Thyroid gland (tissue), 4 donors: Measurements from ENCODE around the gene ATP10B. TPM values are rescaled to one million over a fixed set of nuclear protein-coding genes. Genes with fewer than 3 reads are reported as not detected.

Experiments
- DNase-seq, 2 donors: peaks; one replicate each; pipeline ENCODE4 v3.0.0-alpha.2; 2019
- H3K27ac ChIP-seq, 3 donors: fragments of 200-600 bp; sonication (generic); 1 replicate in 2 of 3; 2 replicates in 1 of 3; pipeline ENCODE4 v1.5.1; 2016 to 2019; ENCODE audit warnings: mild to moderate bottlenecking in 1 of 3, moderate library complexity in 1 of 3
- H3K27me3 ChIP-seq: fragments of 200-600 bp; sonication (generic); one replicate; pipeline ENCODE4 v1.5.1; 2019
- H3K36me3 ChIP-seq, 2 donors: fragments of 200-600 bp; sonication (generic); one replicate each; pipeline ENCODE4 v1.5.1; 2016 to 2019
- H3K4me1 ChIP-seq, 2 donors: fragments of 200-600 bp; sonication (generic); one replicate each; pipeline ENCODE4 v1.5.1; 2017 to 2019
- H3K4me3 ChIP-seq, 3 donors: fragments of 200-600 bp; sonication (generic); replicated peaks in 1 of 3; 1 replicate in 2 of 3; 2 replicates in 1 of 3; pipeline ENCODE4 v1.5.1; 2016; ENCODE audit warnings: mild to moderate bottlenecking in 1 of 3
- H3K9me3 ChIP-seq: fragments of 200-600 bp; sonication (generic); one replicate; pipeline ENCODE4 v1.5.1; 2017
- CTCF ChIP-seq, 6 experiments: fragments of 200-600 bp in 3 of 6; fragments of 450-650 bp in 3 of 6; sonication (generic) in 3 of 6; IDR thresholded peaks; one replicate each; pipeline ENCODE4 v1.5.1; 2016 to 2019; ENCODE audit warnings: antibody characterized with exemption in 6 of 6, mild to moderate bottlenecking in 2 of 6, inconsistent platforms in 1 of 6, moderate library complexity in 1 of 6
- POLR2A ChIP-seq, 2 donors: fragments of 450-650 bp; IDR thresholded peaks; one replicate each; pipeline ENCODE4 v1.6.1; 2017; ENCODE audit warnings: antibody characterized with exemption in 2 of 2, mild to moderate bottlenecking in 2 of 2, moderate library complexity in 1 of 2
- WGBS, 2 donors: methylation state at CpG; one replicate each; pipeline ENCODE4 v1.1.5; 2017; 5-methylcytosine and 5-hydroxymethylcytosine counted together
- intact Hi-C: fragments of 100-400 bp; cut with DNase I; formaldehyde crosslinking; loops from one replicate; pipeline ENCODE4 v1.15.1; 2023
- total RNA-seq, 4 donors: library from RNA; depleted of rRNA; stranded (reverse); fragments of >200 nt; gene quantifications; one replicate each; pipeline ENCODE4 v1.2.3, GENCODE V29; 2016

ATP10B gene
- total RNA-seq, 4 donors from 2014 or later: 0.13 to 0.42 (median 0.15) TPM; not detected in 1

- Histone ChIP-seq H3K4me3 (no peak overlapping the region), H3K9me3 (no peaks in the 10 kb centered on the region), H3K4me1 (no peaks in the 10 kb centered on the region), H3K36me3 (no peaks in the 10 kb centered on the region), H3K27ac (no peak overlapping the region), H3K27me3 (no peaks in the 10 kb centered on the region)
- WGBS, 2 donors: 68 to 76% methylated on average over 6 of the region's 6 CpGs
- no peak for DNase-seq
- intact Hi-C loops: loop anchor here (10.0 kb wide), 1 partner anchor 105 kb away; no protein-coding TSS in a partner anchor
- TF ChIP-seq POLR2A (IDR thresholded peaks at IDR 0.05): no peak
- no peak for TF ChIP-seq CTCF (IDR thresholded peaks at IDR 0.05)
Observed at GRCh38 chr5:160679567-160680309, 172.3 kb downstream of the ATP10B start.

- H3K4me3 ChIP-seq: no peak overlapping the region
- H3K9me3 ChIP-seq: no peaks in the 10 kb centered on the region
- no peaks in the 10 kb centered on the region for H3K36me3 ChIP-seq
- no peaks in the 10 kb centered on the region for H3K4me1 ChIP-seq
- intact Hi-C loops: no loop called here
- H3K27me3 ChIP-seq: no peaks in the 10 kb centered on the region
- H3K27ac ChIP-seq: no peak overlapping the region
- TF ChIP-seq CTCF (IDR thresholded peaks at IDR 0.05) (no peak), POLR2A (IDR thresholded peaks at IDR 0.05) (no peak)
- 73 to 82% methylated on average over 2 of the region's 2 CpGs for WGBS, 2 donors
- no peak for DNase-seq
Observed at GRCh38 chr5:160675988-160676387, 176.0 kb downstream of the ATP10B start.

GRCh38 chr5:160674901-160675300 lies 177.1 kb downstream of the ATP10B start:
- Histone ChIP-seq H3K4me1 (no peaks in the 10 kb centered on the region), H3K4me3 (no peak overlapping the region), H3K9me3 (no peaks in the 10 kb centered on the region), H3K27ac (no peak overlapping the region), H3K36me3 (no peaks in the 10 kb centered on the region), H3K27me3 (no peaks in the 10 kb centered on the region)
- TF ChIP-seq POLR2A (IDR thresholded peaks at IDR 0.05): no peak
- DNase-seq: no peak
- WGBS, 2 donors: 76 to 80% methylated on average over 3 of the region's 3 CpGs
- intact Hi-C loops: no loop called here

GRCh38 chr5:160672521-160672920 lies 179.5 kb downstream of the ATP10B start:
- Histone ChIP-seq H3K36me3 (no peaks in the 10 kb centered on the region), H3K27ac (no peak overlapping the region), H3K4me3 (no peak overlapping the region), H3K9me3 (no peaks in the 10 kb centered on the region), H3K27me3 (no peaks in the 10 kb centered on the region), H3K4me1 (peaks cover 0 to 3% of the 10 kb centered on the region in 2 donors)
- intact Hi-C loops: no loop called here
- no peak for DNase-seq
- 38% methylated on average over 2 of the region's 2 CpGs for WGBS, 2 donors
- TF ChIP-seq CTCF (IDR thresholded peaks at IDR 0.05): no peak
- TF ChIP-seq POLR2A (IDR thresholded peaks at IDR 0.05): no peak

GRCh38 chr5:160668356-160668755 lies 183.7 kb downstream of the ATP10B start:
- intact Hi-C loops: no loop called here
- H3K4me1 ChIP-seq: peaks cover 0 to 6% of the 10 kb centered on the region in 2 donors
- no peak for TF ChIP-seq POLR2A (IDR thresholded peaks at IDR 0.05)
- TF ChIP-seq CTCF (IDR thresholded peaks at IDR 0.05): no peak
- H3K27me3 ChIP-seq: no peaks in the 10 kb centered on the region
- no peak overlapping the region for H3K4me3 ChIP-seq
- H3K36me3 ChIP-seq: no peaks in the 10 kb centered on the region
- H3K9me3 ChIP-seq: no peaks in the 10 kb centered on the region
- no peak for DNase-seq
- 98% methylated on average over 2 of the region's 2 CpGs for WGBS, 2 donors
- H3K27ac ChIP-seq: no peak overlapping the region
